ENCODE results near the gene GSE1.

Gene GSE1

GRCh38 chr16:85667841-85668413 lies 54.8 kb downstream of the GSE1 start:
- intact Hi-C loops (cut with DNase I; ENCODE audit: low total_unique reads), result no loop called here
- Histone ChIP-seq H3K36me3 (peaks cover 81 to 100% (median 96%) of the 10 kb centered on the region in 3 donors), H3K27ac (no peak overlapping the region), H3K4me1 (no peaks in the 10 kb centered on the region), H3K27me3 (no peaks in the 10 kb centered on the region), H3K4me3 (no peak overlapping the region), H3K9me3 (no peaks in the 10 kb centered on the region)
- no peak for TF ChIP-seq CTCF (IDR thresholded peaks at IDR 0.05)
- DNase-seq, result no peak

- Histone ChIP-seq H3K27ac (no peak overlapping the region), H3K9me3 (no peaks in the 10 kb centered on the region)
- DNase-seq, result no peak
These were observed 55.7 kb downstream of the GSE1 start for GRCh38 chr16:85668676-85669424.

GRCh38 chr16:85670840-85671239 lies 57.7 kb downstream of the GSE1 start:
- Histone ChIP-seq H3K36me3 (peaks cover 55 to 72% (median 68%) of the 10 kb centered on the region in 3 donors), H3K4me1 (peaks cover 0 to 16% (median 12%) of the 10 kb centered on the region in 4 donors), H3K4me3 (no peak overlapping the region), H3K27me3 (no peaks in the 10 kb centered on the region), H3K9me3 (no peaks in the 10 kb centered on the region), H3K27ac (no peak overlapping the region)
- no peak for DNase-seq
- intact Hi-C loops (cut with DNase I; ENCODE audit: low total_unique reads), result no loop called here
- TF ChIP-seq CTCF (IDR thresholded peaks at IDR 0.05), result no peak

More at GRCh38 chr16:85668676-85669424, 55.7 kb downstream of the GSE1 start:
- Histone ChIP-seq H3K36me3 (peaks cover 72 to 91% (median 88%) of the 10 kb centered on the region in 3 donors), H3K27me3 (no peaks in the 10 kb centered on the region), H3K4me3 (no peak overlapping the region), H3K4me1 (peaks cover 0 to 8% (median 5%) of the 10 kb centered on the region in 4 donors)
- no peak for TF ChIP-seq CTCF (IDR thresholded peaks at IDR 0.05)
- intact Hi-C loops (cut with DNase I; ENCODE audit: low total_unique reads), result no loop called here

GRCh38 chr16:85673529-85674417 lies 60.7 kb downstream of the GSE1 start:
- no peak for TF ChIP-seq CTCF (IDR thresholded peaks at IDR 0.05)
- no peak for DNase-seq
- no peaks in the 10 kb centered on the region for H3K9me3 ChIP-seq
- H3K27ac ChIP-seq, result peak overlapping the region; percentile 8 to 19
- H3K27me3 ChIP-seq, result no peaks in the 10 kb centered on the region
- no peak overlapping the region for H3K4me3 ChIP-seq
- peaks cover 0 to 16% (median 12%) of the 10 kb centered on the region in 4 donors for H3K4me1 ChIP-seq
- intact Hi-C loops (cut with DNase I; ENCODE audit: low total_unique reads), result no loop called here
- peaks cover 32 to 42% (median 39%) of the 10 kb centered on the region in 3 donors for H3K36me3 ChIP-seq

- Histone ChIP-seq H3K4me1 (peaks cover 0 to 16% (median 12%) of the 10 kb centered on the region in 4 donors), H3K27me3 (no peaks in the 10 kb centered on the region), H3K9me3 (no peaks in the 10 kb centered on the region), H3K36me3 (peaks cover 27 to 40% (median 33%) of the 10 kb centered on the region in 3 donors), H3K4me3 (no peak overlapping the region), H3K27ac (peak overlapping the region; percentile 8 to 19)
- intact Hi-C loops (cut with DNase I; ENCODE audit: low total_unique reads), result no loop called here
- DNase-seq, result no peak
- no peak for TF ChIP-seq CTCF (IDR thresholded peaks at IDR 0.05)
These were observed 61.3 kb downstream of the GSE1 start for GRCh38 chr16:85674418-85674755.
